Liver (tissue), 9 donors: Measurements from ENCODE around the gene ARHGEF19. TPM values are rescaled to one million over a fixed set of nuclear protein-coding genes. Genes with fewer than 3 reads are reported as not detected.

Experiments
- DNase-seq: peaks from one replicate; pipeline ENCODE4 v3.0.0-alpha.2; 2017; ENCODE audit warnings: low spot score
- H3K27ac ChIP-seq, 2 donors: one replicate each; pipeline ENCODE4 v1.7.0; 2013; ENCODE audit warnings: inconsistent platforms in 2 of 2, low read length in 2 of 2, control low read depth in 1 of 2, low read depth in 1 of 2, mild to moderate bottlenecking in 1 of 2
- H3K27me3 ChIP-seq, 4 donors: one replicate each; pipeline versions ENCODE4 v1.6.1 to v1.7.0; 2013; ENCODE audit warnings: low read length in 3 of 4, inconsistent platforms in 1 of 4, mild to moderate bottlenecking in 1 of 4, moderate library complexity in 1 of 4; ENCODE audit not compliant: control insufficient read depth in 4 of 4, insufficient read depth in 4 of 4
- H3K36me3 ChIP-seq, 4 donors: one replicate each; pipeline versions ENCODE4 v1.6.1 to v1.7.0; 2013; ENCODE audit warnings: low read length in 3 of 4, mild to moderate bottlenecking in 3 of 4, low read depth in 1 of 4, moderate library complexity in 1 of 4; ENCODE audit not compliant: control insufficient read depth in 4 of 4, insufficient read depth in 3 of 4
- H3K4me1 ChIP-seq, 4 donors: one replicate each; pipeline versions ENCODE4 v1.6.1 to v1.7.0; 2013; ENCODE audit warnings: low read length in 3 of 4, mild to moderate bottlenecking in 3 of 4, moderate library complexity in 1 of 4; ENCODE audit not compliant: control insufficient read depth in 4 of 4, insufficient read depth in 4 of 4
- H3K4me3 ChIP-seq, 3 donors: one replicate each; pipeline versions ENCODE4 v1.6.1 to v1.7.0; 2013; ENCODE audit warnings: low read length in 3 of 3, control low read depth in 1 of 3, low read depth in 1 of 3, mild to moderate bottlenecking in 1 of 3
- H3K9ac ChIP-seq, 2 donors: one replicate each; pipeline ENCODE4 v1.7.0; 2013; ENCODE audit warnings: low read length in 2 of 2, mild to moderate bottlenecking in 2 of 2, moderate library complexity in 2 of 2, control low read depth in 1 of 2, low read depth in 1 of 2
- H3K9me3 ChIP-seq, 4 donors: one replicate each; pipeline versions ENCODE4 v1.6.1 to v1.7.0; 2013; ENCODE audit warnings: low read length in 3 of 4; ENCODE audit not compliant: control insufficient read depth in 4 of 4
- ATF3 ChIP-seq: IDR thresholded peaks from 2 replicates; pipeline ENCODE4 v1.6.1; 2016; ENCODE audit warnings: antibody characterized with exemption
- CTCF ChIP-seq: fragments of 150-350 bp; IDR thresholded peaks from 2 replicates; pipeline ENCODE4 v1.5.1; 2017; ENCODE audit warnings: improper control_type of control experiment, low read depth, low read length; ENCODE audit not compliant: missing input control
- EGR1 ChIP-seq, 2 donors: IDR thresholded peaks; 2 replicates each; pipeline ENCODE4 v1.6.1; 2016 to 2018; ENCODE audit warnings: antibody characterized with exemption in 2 of 2, low read depth in 2 of 2
- FOXA1 ChIP-seq: IDR thresholded peaks from 2 replicates; pipeline ENCODE4 v1.6.1; 2016; ENCODE audit warnings: antibody characterized with exemption
- FOXA2 ChIP-seq: IDR thresholded peaks from 2 replicates; pipeline ENCODE4 v1.6.1; 2016; ENCODE audit warnings: antibody characterized with exemption
- GABPA ChIP-seq, 2 donors: IDR thresholded peaks in 1 of 2; conservative IDR thresholded peaks in 1 of 2; 2 replicates each; pipeline ENCODE4 v1.6.1; 2016; ENCODE audit warnings: antibody characterized with exemption in 2 of 2, mild to moderate bottlenecking in 1 of 2, moderate library complexity in 1 of 2
- HNF4A ChIP-seq, 2 donors: conservative IDR thresholded peaks; 2 replicates each; pipeline ENCODE4 v1.6.1; 2016; ENCODE audit warnings: antibody characterized with exemption in 2 of 2, mild to moderate bottlenecking in 2 of 2
- HNF4G ChIP-seq: IDR thresholded peaks from 2 replicates; pipeline ENCODE4 v1.6.1; 2016; ENCODE audit warnings: antibody characterized with exemption
- JUND ChIP-seq, 2 donors: IDR thresholded peaks; 2 replicates each; pipeline ENCODE4 v1.6.1; 2016; ENCODE audit warnings: antibody characterized with exemption in 2 of 2
- MAX ChIP-seq: IDR thresholded peaks from 2 replicates; pipeline ENCODE4 v1.6.1; 2016; ENCODE audit warnings: antibody characterized with exemption
- NR2F2 ChIP-seq: IDR thresholded peaks from 2 replicates; pipeline ENCODE4 v1.6.1; 2016; ENCODE audit warnings: antibody characterized with exemption
- RAD21 ChIP-seq, 2 donors: IDR thresholded peaks; 2 replicates each; pipeline ENCODE4 v1.6.1; 2016; ENCODE audit warnings: antibody characterized with exemption in 2 of 2, mild to moderate bottlenecking in 2 of 2
- REST ChIP-seq: IDR thresholded peaks from 2 replicates; pipeline ENCODE4 v1.6.1; 2016; ENCODE audit warnings: antibody characterized with exemption, mild to moderate bottlenecking
- RXRA ChIP-seq, 2 donors: IDR thresholded peaks; 2 replicates each; pipeline ENCODE4 v1.6.1; 2017 to 2018; ENCODE audit warnings: antibody characterized with exemption in 2 of 2, mild to moderate bottlenecking in 1 of 2
- SP1 ChIP-seq: IDR thresholded peaks from 2 replicates; pipeline ENCODE4 v1.6.1; 2018; ENCODE audit warnings: antibody characterized with exemption, mild to moderate bottlenecking
- TAF1 ChIP-seq: conservative IDR thresholded peaks from 2 replicates; pipeline ENCODE4 v1.6.1; 2016; ENCODE audit warnings: antibody characterized with exemption, mild to moderate bottlenecking
- YY1 ChIP-seq: IDR thresholded peaks from 2 replicates; pipeline ENCODE4 v1.6.1; 2016; ENCODE audit warnings: antibody characterized with exemption, mild to moderate bottlenecking
- ZBTB33 ChIP-seq: IDR thresholded peaks from 2 replicates; pipeline ENCODE4 v1.6.1; 2016; ENCODE audit warnings: antibody characterized with exemption
- WGBS: extraction: QIAGEN DNeasy Blood & Tissue Kit; methylation state at CpG from one replicate; pipeline ENCODE4 v1.1.7; 2013; 5-methylcytosine and 5-hydroxymethylcytosine counted together
- polyA plus RNA-seq, 2 donors: library from polyadenylated mRNA; stranded (reverse) in 1 of 2; unstranded in 1 of 2; fragments of 200-250 nt in 1 of 2; fragments of >200 nt in 1 of 2; fragmentation: Nextera tagmentation in 1 of 2; extraction: Ambion mirVana in 1 of 2; gene quantifications; one replicate each; pipeline versions ENCODE4 v1.2.1 to v1.2.3, GENCODE V29; 2013 to 2015
- total RNA-seq, 2 donors: library from RNA; depleted of rRNA; stranded (reverse); fragments of >200 nt; gene quantifications; one replicate each; pipeline ENCODE4 v1.2.3, GENCODE V29; 2014
- donor health status: healthy.
- donor health status: healthy.
- donor health status: healthy.
- donor health status: healthy.
- donor health status: healthy.

The ARHGEF19 gene
- total and polyA plus RNA-seq, 4 donors, result 0.79 to 3.2 (median 2.5) TPM

GRCh38 chr1:16198444-16199156, 13.9 kb downstream of the ARHGEF19 start:
- Histone ChIP-seq H3K9ac (no peak overlapping the region), H3K27ac (no peak overlapping the region), H3K9me3 (no peaks in the 10 kb centered on the region), H3K27me3 (no peaks in the 10 kb centered on the region), H3K4me1 (no peaks in the 10 kb centered on the region), H3K4me3 (no peak overlapping the region), H3K36me3 (no peaks in the 10 kb centered on the region)
- TF ChIP-seq NR2F2 (no peak), JUND (IDR thresholded peaks at IDR 0.05) (no peak), RAD21 (IDR thresholded peaks at IDR 0.05) (no peak), GABPA (IDR thresholded peaks at IDR 0.05 in 1 of 2, conservative IDR thresholded peaks at IDR 0.05 in 1 of 2) (no peak), REST (no peak), EGR1 (IDR thresholded peaks at IDR 0.05; ENCODE audit: low read depth in 2 of 2) (no peak), FOXA2 (no peak), SP1 (no peak), MAX (no peak), RXRA (IDR thresholded peaks at IDR 0.05) (no peak), YY1 (no peak), HNF4A (conservative IDR thresholded peaks at IDR 0.05) (no peak), TAF1 (no peak), CTCF (no peak), HNF4G (no peak), ZBTB33 (no peak), FOXA1 (no peak), ATF3 (no peak)
- no peak for DNase-seq
- 94% methylated on average over 8 of the region's 8 CpGs for WGBS
